B cell (primary cell): ENCODE results near the gene KCNC4. TPM values are rescaled to one million over a fixed set of nuclear protein-coding genes. Genes with fewer than 3 reads are reported as not detected.

Experiments used
- ATAC-seq: fragments of 200-7000 bp; cut with Tn5 transposase; one replicate; pipeline ENCODE4 v1.10.0; 2021; ENCODE audit warnings: low read depth, mild to moderate bottlenecking, moderate number of reproducible peaks, moderate library complexity
- CTCF ChIA-PET: fragments of 350-600 bp; sonication (Branson Sonifier 250); formaldehyde crosslinking; loops from one replicate; lab custom pipeline; 2021; ENCODE audit warnings: antibody characterized with exemption, inconsistent platforms; lab: Charles Lee
- POLR2A ChIA-PET: fragments of 350-600 bp; sonication (Branson Sonifier 250); formaldehyde crosslinking; loops from one replicate; lab custom pipeline; 2021; ENCODE audit warnings: antibody characterized with exemption; lab: Charles Lee
- DNase-seq: peaks from one replicate; pipeline ENCODE4 v3.0.0; 2013
- H2AFZ ChIP-seq: 2 replicates; pipeline ENCODE4 v1.6.1; 2012; ENCODE audit warnings: mild to moderate bottlenecking, low read depth, low read length; ENCODE audit not compliant: insufficient read depth, poor library complexity, severe bottlenecking
- H3K27ac ChIP-seq, 2 donors: 1 replicate in 1 of 2; 2 replicates in 1 of 2; pipeline ENCODE4 v1.5.1; 2012 to 2013; ENCODE audit warnings: low read length in 2 of 2, mild to moderate bottlenecking in 2 of 2, moderate library complexity in 1 of 2
- H3K27me3 ChIP-seq, 4 experiments: fragments of 200-600 bp in 1 of 4; sonication (generic) in 1 of 4; replicated peaks in 1 of 4; 1 replicate in 2 of 4; 2 replicates in 2 of 4; pipeline versions ENCODE4 v1.6.1 to v1.7.0; 2013 to 2016; ENCODE audit warnings: low read length in 3 of 4, mild to moderate bottlenecking in 2 of 4, mixed read lengths in 1 of 4, moderate library complexity in 1 of 4; ENCODE audit not compliant: insufficient read depth in 4 of 4, control insufficient read depth in 3 of 4; ENCODE audit errors: control extremely low read depth in 1 of 4
- H3K36me3 ChIP-seq, 2 experiments: replicated peaks in 1 of 2; 1 replicate in 1 of 2; 2 replicates in 1 of 2; pipeline versions ENCODE4 v1.6.1 to v1.7.1; 2013; ENCODE audit warnings: low read length in 1 of 2; ENCODE audit not compliant: insufficient read depth in 2 of 2, control insufficient read depth in 1 of 2; ENCODE audit errors: control extremely low read depth in 1 of 2, extremely low read depth in 1 of 2
- H3K4me1 ChIP-seq, 2 donors: fragments of 200-600 bp in 1 of 2; sonication (generic) in 1 of 2; 1 replicate in 1 of 2; 2 replicates in 1 of 2; pipeline versions ENCODE4 v1.5.1 to v1.6.1; 2013 to 2017; ENCODE audit warnings: low read length in 2 of 2; ENCODE audit not compliant: control insufficient read depth in 2 of 2, insufficient read depth in 2 of 2
- H3K4me2 ChIP-seq: replicated peaks from 2 replicates; pipeline ENCODE3; 2012; ENCODE audit warnings: mild to moderate bottlenecking, low read depth, low read length; ENCODE audit not compliant: poor library complexity, severe bottlenecking
- H3K4me3 ChIP-seq, 5 experiments: fragments of 200-600 bp in 1 of 5; sonication (generic) in 1 of 5; 1 replicate in 3 of 5; 2 replicates in 2 of 5; pipeline versions ENCODE4 v1.5.1 to v1.7.0; 2011 to 2016; ENCODE audit warnings: low read length in 4 of 5, mild to moderate bottlenecking in 4 of 5, low read depth in 2 of 5, control low read depth in 1 of 5, moderate library complexity in 1 of 5; ENCODE audit not compliant: insufficient read depth in 1 of 5; ENCODE audit errors: control extremely low read depth in 1 of 5, extremely low read depth in 1 of 5
- H3K79me2 ChIP-seq: fragments of 200-600 bp; sonication (generic); one replicate; pipeline ENCODE4 v1.6.0; 2016; ENCODE audit warnings: low read length; ENCODE audit not compliant: control insufficient read depth, insufficient read depth
- H3K9ac ChIP-seq: fragments of 200-600 bp; sonication (generic); 2 replicates; pipeline ENCODE4 v1.6.1; 2017; ENCODE audit warnings: mild to moderate bottlenecking, low read length, moderate library complexity
- H3K9me3 ChIP-seq, 3 donors: one replicate each; pipeline versions ENCODE4 v1.6.1 to v1.7.1; 2013; ENCODE audit warnings: low read length in 2 of 3; ENCODE audit not compliant: control insufficient read depth in 2 of 3, insufficient read depth in 1 of 3; ENCODE audit errors: control extremely low read depth in 1 of 3
- H4K20me1 ChIP-seq: 2 replicates; pipeline ENCODE4 v1.6.0; 2012; ENCODE audit warnings: mild to moderate bottlenecking, low read length; ENCODE audit not compliant: insufficient read depth, control insufficient read depth, poor library complexity, severe bottlenecking
- H3K27ac Mint-ChIP-seq: one replicate; pipeline ENCODE4 v1.8.0; 2021; ENCODE audit warnings: mixed read lengths
- H3K27me3 Mint-ChIP-seq: one replicate; pipeline ENCODE4 v1.8.0; 2021; ENCODE audit warnings: mixed read lengths
- H3K4me1 Mint-ChIP-seq: one replicate; pipeline ENCODE4 v1.8.0; 2021; ENCODE audit warnings: mixed read lengths
- H3K4me3 Mint-ChIP-seq: one replicate; pipeline ENCODE4 v1.8.0; 2021; ENCODE audit warnings: mixed read lengths
- H3K9me3 Mint-ChIP-seq: one replicate; pipeline ENCODE4 v1.8.0; 2022; ENCODE audit warnings: mixed read lengths; ENCODE audit not compliant: insufficient read depth
- EZH2 ChIP-seq: IDR thresholded peaks from 2 replicates; pipeline ENCODE4 v1.6.1; 2012; ENCODE audit warnings: borderline replicate concordance, low read depth, mild to moderate bottlenecking, moderate library complexity, low read length; ENCODE audit not compliant: insufficient read depth, poor library complexity, severe bottlenecking
- WGBS: methylation state at CpG from one replicate; pipeline ENCODE4 v1.1.5; 2013; ENCODE audit warnings: missing lambda C conversion rate; ENCODE audit not compliant: insufficient coverage; 5-methylcytosine and 5-hydroxymethylcytosine counted together
- intact Hi-C: fragments of 100-400 bp; cut with micrococcal nuclease; formaldehyde crosslinking; loops from one replicate; pipeline ENCODE4 v1.10.0; 2022
- polyA plus RNA-seq: library from polyadenylated mRNA; depleted of rRNA; stranded (reverse); fragments of >200 nt; gene quantifications from 2 replicates; pipeline ENCODE4 v1.2.3, GENCODE V29; 2012
- total RNA-seq, 2 donors: library from RNA; stranded (reverse); fragments of 120-200 nt in 1 of 2; gene quantifications; 1 replicate in 1 of 2; 2 replicates in 1 of 2; pipeline versions ENCODE4 v1.2.3 to v1.2.4, GENCODE V29; 2013 to 2022
- TF ChIP-seq, protein P1 (sequence below): fragments of 200-600 bp; IDR thresholded peaks from one replicate; pipeline ENCODE4 v1.8.0; 2022; ENCODE audit warnings: antibody characterized with exemption, mild to moderate bottlenecking

Gene KCNC4
- total and polyA plus RNA-seq, 2 donors (not counting 1 experiment from before 2014, with no cell fraction given): 3.2 to 24.1 TPM

DNA sequence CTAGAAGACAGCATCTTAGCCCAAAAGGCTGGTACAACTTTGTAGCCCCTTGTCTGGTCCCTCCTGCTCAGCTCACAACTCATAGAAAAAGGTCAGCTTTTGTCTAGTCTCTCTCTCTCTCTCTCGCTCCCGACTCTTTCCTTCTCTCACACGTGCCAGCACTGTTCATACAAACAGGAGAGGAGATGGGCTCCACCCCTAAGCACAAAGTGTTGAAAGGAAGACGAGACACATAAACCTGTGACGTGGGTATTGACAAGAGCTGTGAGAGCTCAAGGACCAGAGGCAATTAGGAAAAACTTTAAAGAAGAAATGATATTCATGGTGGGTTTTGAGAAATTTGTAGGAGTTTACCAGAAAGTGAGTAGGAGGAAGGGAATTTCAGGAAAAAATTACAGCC is 23.6 kb upstream of the KCNC4 start:
- Mint-ChIP-seq H3K9me3 (no peaks in the 10 kb centered on the region), H3K27me3 (peaks cover 38% of the 10 kb centered on the region), H3K4me1 (no peaks in the 10 kb centered on the region), H3K27ac (no peak overlapping the region), H3K4me3 (no peak overlapping the region)
- no peak overlapping the region for H3K27ac ChIP-seq
- no peaks in the 10 kb centered on the region for H3K9me3 ChIP-seq
- no peaks in the 10 kb centered on the region for H4K20me1 ChIP-seq
- no peak overlapping the region for H3K4me2 ChIP-seq
- POLR2A ChIA-PET: no interaction called here
- intact Hi-C loops: no loop called here
- ATAC-seq: no peak
- no peak overlapping the region for H3K4me3 ChIP-seq
- H3K4me1 ChIP-seq: no peaks in the 10 kb centered on the region
- H2AFZ ChIP-seq: no peak overlapping the region
- H3K9ac ChIP-seq: no peak overlapping the region
- no peaks in the 10 kb centered on the region for H3K79me2 ChIP-seq
- TF ChIP-seq, protein P1, sequence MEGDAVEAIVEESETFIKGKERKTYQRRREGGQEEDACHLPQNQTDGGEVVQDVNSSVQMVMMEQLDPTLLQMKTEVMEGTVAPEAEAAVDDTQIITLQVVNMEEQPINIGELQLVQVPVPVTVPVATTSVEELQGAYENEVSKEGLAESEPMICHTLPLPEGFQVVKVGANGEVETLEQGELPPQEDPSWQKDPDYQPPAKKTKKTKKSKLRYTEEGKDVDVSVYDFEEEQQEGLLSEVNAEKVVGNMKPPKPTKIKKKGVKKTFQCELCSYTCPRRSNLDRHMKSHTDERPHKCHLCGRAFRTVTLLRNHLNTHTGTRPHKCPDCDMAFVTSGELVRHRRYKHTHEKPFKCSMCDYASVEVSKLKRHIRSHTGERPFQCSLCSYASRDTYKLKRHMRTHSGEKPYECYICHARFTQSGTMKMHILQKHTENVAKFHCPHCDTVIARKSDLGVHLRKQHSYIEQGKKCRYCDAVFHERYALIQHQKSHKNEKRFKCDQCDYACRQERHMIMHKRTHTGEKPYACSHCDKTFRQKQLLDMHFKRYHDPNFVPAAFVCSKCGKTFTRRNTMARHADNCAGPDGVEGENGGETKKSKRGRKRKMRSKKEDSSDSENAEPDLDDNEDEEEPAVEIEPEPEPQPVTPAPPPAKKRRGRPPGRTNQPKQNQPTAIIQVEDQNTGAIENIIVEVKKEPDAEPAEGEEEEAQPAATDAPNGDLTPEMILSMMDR: no peak
- no peak for TF ChIP-seq EZH2
- CTCF ChIA-PET: interaction anchor here (1.0 to 2.1 kb wide), 3 partner anchors 10 to 310 kb away, joined by 3 to 11 read pairs (median 3); no protein-coding TSS in a partner anchor
- H3K27me3 ChIP-seq: peaks cover 0 to 5% (median 3%) of the 10 kb centered on the region in 4 experiments
- no peaks in the 10 kb centered on the region for H3K36me3 ChIP-seq
- no peak for DNase-seq
- WGBS: 89% methylated on average over 2 of the region's 5 CpGs

DNA sequence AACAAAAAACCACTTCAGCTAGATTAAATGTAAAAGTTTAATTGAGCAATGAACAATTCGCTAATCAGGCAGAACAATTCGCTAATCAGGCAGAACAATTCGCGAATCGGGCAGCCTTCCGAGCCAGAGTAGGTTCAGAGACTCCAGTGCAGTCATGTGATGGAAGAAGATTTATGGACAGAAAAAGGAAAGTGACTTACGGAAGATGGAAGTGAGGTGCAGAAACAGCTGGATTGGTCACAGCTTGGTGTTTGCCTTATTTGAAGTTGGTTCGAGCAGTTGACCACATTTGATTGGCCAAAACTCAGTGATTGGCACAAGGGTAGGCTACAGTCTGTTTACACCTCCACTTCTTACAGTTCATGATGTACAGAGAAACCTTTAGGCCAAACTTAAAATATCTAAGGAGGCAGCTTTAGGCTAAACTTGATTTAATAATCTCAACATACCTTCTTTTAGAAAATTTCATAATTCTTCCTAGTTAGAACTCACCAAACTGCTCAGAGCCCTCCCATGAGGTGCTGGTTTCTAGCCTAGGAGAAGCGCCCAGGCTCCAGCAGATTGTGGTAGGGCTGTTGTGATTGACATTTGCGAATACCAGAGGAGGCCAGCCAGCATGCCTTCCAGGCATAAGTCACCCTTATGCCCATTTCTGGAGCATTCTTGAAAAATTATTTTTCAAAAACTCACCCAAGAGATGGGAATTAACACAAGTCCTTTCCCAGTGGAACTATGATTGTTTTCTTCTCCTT is 22.8 kb upstream of the KCNC4 start:
- no peak overlapping the region for H3K27ac ChIP-seq
- H3K9ac ChIP-seq: no peak overlapping the region
- H3K4me1 Mint-ChIP-seq: no peaks in the 10 kb centered on the region
- H3K9me3 ChIP-seq: no peaks in the 10 kb centered on the region
- no peak overlapping the region for H3K4me3 Mint-ChIP-seq
- H3K4me3 ChIP-seq: no peak overlapping the region
- TF ChIP-seq, protein P1: no peak
- TF ChIP-seq EZH2: no peak
- H3K27me3 Mint-ChIP-seq: peaks cover 40% of the 10 kb centered on the region
- no peaks in the 10 kb centered on the region for H3K4me1 ChIP-seq
- ATAC-seq (no peak), DNase-seq (no peak)
- H3K36me3 ChIP-seq: no peaks in the 10 kb centered on the region
- no peak overlapping the region for H2AFZ ChIP-seq
- peaks cover 0 to 6% (median 2%) of the 10 kb centered on the region in 4 experiments for H3K27me3 ChIP-seq
- no peaks in the 10 kb centered on the region for H3K9me3 Mint-ChIP-seq
- no peak overlapping the region for H3K4me2 ChIP-seq
- POLR2A ChIA-PET: no interaction called here
- 79% methylated on average over 2 of the region's 10 CpGs for WGBS
- CTCF ChIA-PET: interaction anchor here (1.1 to 2.4 kb wide), 3 partner anchors 9 to 309 kb away, joined by 3 to 11 read pairs (median 9); no protein-coding TSS in a partner anchor
- intact Hi-C loops: no loop called here
- no peaks in the 10 kb centered on the region for H3K79me2 ChIP-seq
- no peak overlapping the region for H3K27ac Mint-ChIP-seq
- H4K20me1 ChIP-seq: no peaks in the 10 kb centered on the region
